Cardiac septum (tissue), 1 donor: ENCODE data around the gene NOL4L. TPM values are rescaled to one million over a fixed set of nuclear protein-coding genes. Genes with fewer than 3 reads are reported as not detected.

Source experiments
- DNase-seq: peaks from one replicate; pipeline ENCODE4 v3.0.0-alpha.2; 2020; ENCODE audit warnings: low spot score
- intact Hi-C: fragments of 100-400 bp; cut with DNase I; formaldehyde crosslinking; loops from one replicate; pipeline ENCODE4 v1.14.0; 2022
- long read RNA-seq: library from polyadenylated mRNA; unstranded; transcript quantifications from one replicate; pipeline ENCODE4 v2.0.0, GENCODE V29; 2021
- total RNA-seq: library from RNA; stranded (reverse); fragmentation: NEBNext Ultra II Directional; extraction: Animal tissue kit (Norgen Biotek cat#: 25700); gene quantifications from one replicate; pipeline ENCODE4 v1.2.1, GENCODE V29; 2021
- donor health status: DM: no; HTN: no; CAD: no.

NOL4L gene, protein sequence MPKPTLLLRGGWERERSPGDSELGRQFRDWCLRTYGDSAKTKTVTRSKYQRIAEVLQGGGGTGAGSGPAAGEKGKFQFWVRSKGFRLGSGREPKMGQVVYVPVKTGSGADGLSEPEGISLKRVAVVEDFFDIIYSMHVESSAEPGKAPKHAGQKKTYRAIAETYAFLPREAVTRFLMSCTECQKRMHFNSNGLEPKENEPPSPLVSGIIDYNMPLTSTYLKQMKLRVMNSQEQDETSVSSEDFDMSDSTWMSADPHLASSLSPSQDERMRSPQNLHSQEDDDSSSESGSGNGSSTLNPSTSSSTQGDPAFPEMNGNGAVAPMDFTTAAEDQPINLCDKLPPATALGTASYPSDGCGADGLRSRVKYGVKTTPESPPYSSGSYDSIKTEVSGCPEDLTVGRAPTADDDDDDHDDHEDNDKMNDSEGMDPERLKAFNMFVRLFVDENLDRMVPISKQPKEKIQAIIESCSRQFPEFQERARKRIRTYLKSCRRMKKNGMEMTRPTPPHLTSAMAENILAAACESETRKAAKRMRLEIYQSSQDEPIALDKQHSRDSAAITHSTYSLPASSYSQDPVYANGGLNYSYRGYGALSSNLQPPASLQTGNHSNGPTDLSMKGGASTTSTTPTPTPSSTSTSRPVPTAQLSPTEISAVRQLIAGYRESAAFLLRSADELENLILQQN
- total RNA-seq: 10.4 TPM
- long read RNA-seq, full-length matches to known transcripts: 6 of 19 reads
- long read RNA-seq, partial matches to known transcripts: 2 of 19 reads
- long read RNA-seq, other reads (novel, unspliced or antisense): 11 of 19 reads

DNA sequence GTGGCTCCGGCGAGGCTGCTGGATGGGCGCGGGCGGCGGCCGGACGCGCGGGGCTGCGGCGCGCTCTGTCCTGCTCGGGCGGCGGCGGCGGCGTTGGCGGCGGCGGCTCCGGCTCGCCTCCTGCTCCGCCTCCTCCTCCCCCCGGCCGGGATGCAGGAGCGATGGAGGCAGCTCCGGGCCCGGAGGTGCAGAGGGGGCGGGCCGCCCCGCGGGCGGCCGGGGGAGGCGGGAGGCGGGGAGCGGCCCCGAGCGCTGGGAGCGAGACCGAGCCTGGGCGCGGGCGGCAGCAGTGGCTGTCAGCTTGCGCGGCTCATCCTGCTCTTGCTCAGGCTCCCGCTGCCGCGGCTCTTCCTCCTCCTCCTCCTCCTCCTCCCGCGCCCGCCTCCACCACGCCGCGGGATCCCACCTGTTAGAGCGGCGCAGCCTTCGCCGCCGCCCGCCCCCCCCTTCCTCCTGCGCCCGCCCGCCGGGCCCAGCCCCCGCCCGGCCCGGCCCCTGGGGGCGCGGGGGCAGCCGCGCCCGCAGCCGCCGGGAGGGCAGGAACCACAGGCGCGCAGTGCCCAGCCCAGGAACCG lies at the start of gene NOL4L:
Gene NOL4L (minus strand): TSS at position 323 of the 575 bp plus-strand sequence. CDS start 443 bp downstream, outside the sequence.
- no peak for DNase-seq
- intact Hi-C loops: no loop called here

DNA sequence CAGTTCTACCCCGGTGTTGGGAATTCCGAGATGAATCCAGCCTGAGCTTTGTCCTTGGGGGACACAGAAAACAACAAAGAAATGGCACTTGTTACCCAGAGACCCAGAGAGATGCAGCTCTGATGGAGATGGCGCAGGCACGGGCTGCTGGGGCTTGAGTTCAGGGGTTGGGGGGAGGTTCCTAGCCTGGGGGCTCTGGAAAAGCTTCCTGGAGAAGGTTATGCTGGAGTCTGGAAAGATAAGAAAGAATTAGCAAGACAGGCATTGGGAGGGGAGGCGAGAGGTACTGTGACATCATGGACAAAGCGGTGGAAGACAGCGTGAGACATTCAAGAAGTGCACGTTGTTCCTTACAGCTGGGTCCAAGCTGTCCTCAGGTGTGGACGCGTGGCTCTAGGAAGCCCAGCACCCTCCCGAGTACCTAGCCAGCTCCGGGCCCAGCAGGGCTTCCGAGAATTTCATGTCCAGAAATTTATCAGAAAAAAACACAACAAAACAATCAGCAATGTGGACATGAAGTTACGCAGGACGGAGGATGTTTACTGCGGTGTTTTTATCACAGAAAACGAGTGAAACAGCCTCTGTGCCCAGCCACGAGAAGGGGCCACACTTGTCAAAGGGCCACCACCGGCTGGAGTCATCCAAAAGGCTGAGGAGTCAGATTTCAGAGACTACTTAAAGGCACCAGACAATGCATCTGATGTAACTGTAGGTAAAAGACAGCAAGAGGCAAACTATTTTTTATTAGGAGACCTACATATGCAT lies 49.1 kb upstream of the NOL4L start:
- DNase-seq: no peak
- intact Hi-C loops: no loop called here

DNA sequence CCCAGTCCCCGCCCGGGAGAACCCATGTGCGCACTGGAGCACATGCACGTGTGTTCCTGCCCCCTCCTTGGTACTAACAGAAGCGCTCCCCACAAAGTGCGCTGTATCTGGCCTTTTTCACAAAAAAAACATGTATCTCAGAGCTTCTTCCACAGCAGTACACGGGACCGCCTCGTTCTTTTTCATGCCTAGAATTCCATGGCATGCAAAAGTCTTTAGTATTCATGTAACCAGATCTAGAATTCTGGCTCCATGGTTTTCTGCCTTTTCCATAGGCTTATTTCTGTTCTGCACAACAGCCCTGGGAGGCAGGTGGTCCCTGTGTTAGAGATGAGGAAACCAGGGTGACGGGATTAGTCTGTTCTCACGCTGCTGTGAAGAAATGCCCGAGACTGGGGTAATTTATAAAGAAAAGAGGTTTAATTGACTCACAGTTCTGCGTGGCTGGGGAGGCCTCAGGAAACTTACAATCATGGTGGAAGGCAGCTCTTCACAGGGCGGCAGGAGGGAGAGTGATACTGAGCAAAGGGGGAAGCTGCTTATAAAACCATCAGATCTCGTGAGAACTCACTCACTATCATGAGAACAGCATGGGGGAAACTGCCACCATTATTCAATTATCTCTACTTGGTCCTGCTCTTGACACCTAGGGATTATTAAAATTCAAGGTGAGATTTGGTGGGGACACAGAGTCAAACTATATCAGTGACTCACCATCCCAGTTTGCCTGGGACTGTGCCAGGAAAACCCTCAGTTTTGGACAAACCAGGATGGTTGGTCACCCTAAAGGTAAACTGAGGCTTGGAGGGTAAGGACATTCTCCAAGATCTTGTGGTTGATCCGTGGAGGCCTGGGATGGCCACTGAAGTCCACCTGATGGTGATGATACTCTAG lies 47.6 kb upstream of the NOL4L start:
- no peak for DNase-seq
- intact Hi-C loops: no loop called here

DNA sequence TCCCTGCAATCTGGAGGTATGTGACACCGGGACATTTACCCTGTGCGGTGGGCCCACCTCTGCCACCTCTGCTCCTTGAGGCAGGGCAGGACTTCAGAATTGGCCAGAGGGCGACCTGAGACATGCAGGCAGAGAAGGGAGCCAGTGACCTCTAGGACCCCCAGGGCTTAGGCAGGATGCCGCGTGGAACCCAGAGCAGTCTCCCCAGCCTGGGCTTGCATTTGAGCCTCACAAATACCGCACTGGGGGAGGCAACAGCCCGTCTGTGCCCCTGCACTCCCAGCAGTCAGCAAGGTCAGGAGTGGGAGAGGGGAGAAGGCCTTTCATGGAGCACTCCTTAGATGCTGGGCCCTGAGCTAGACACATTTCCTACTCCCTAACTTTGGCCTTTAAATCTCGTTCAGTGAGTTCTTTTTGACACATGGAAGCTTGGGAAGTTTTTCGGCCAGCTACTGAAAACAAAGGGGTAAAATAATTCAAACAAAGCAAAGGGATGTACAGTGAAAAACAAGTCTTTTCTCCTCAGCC lies 46.9 kb upstream of the NOL4L start:
- intact Hi-C loops: no loop called here
- DNase-seq: no peak

DNA sequence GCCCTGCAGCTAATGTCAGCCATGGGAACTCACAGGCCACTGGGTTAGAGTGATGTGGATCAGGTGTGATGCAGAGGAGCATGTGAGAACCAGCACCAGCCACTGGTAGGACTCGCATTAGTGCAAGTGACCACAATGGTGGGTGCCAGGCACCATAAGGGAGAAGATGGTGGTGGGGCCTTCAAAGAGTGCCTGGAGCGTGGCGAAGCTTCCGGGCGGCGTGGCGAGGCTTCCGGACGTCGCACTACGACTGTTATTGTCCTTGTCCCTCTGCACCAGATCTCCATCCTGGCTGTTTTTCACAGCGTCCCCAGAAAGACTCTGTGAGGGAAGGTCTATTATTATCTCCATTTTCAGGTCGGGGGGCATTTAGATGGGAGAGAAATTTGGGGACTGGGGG lies 44.7 kb upstream of the NOL4L start:
- intact Hi-C loops: no loop called here
- DNase-seq: no peak

DNA sequence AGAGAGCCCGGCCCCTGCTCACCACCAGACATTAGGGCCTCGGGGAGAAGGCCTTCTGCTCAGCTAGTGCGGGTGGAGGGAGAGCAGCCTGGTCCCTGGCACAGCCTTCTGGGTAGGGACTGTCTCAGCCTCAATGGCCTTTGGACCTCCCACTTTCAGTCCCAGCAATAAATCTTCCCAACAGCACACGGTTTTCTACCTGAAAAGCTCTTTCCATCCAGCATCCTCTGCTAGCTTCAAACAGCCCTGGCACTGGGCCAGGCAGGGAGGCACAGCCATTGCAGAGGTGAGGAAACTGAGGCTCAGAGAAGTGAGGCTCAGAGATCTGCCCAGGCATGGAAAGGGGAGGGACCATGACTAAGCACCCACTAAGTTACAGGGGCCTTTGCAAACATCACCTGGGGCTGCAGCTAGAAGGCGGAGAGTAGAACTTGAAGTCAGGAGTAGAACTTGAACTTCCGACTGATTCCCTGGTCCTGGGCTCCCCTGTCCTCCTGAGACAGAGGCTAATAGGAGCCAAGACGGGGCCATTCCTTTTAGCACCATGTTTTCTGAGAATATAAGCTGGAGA lies 43.9 kb upstream of the NOL4L start:
- intact Hi-C loops: no loop called here
- no peak for DNase-seq

DNA sequence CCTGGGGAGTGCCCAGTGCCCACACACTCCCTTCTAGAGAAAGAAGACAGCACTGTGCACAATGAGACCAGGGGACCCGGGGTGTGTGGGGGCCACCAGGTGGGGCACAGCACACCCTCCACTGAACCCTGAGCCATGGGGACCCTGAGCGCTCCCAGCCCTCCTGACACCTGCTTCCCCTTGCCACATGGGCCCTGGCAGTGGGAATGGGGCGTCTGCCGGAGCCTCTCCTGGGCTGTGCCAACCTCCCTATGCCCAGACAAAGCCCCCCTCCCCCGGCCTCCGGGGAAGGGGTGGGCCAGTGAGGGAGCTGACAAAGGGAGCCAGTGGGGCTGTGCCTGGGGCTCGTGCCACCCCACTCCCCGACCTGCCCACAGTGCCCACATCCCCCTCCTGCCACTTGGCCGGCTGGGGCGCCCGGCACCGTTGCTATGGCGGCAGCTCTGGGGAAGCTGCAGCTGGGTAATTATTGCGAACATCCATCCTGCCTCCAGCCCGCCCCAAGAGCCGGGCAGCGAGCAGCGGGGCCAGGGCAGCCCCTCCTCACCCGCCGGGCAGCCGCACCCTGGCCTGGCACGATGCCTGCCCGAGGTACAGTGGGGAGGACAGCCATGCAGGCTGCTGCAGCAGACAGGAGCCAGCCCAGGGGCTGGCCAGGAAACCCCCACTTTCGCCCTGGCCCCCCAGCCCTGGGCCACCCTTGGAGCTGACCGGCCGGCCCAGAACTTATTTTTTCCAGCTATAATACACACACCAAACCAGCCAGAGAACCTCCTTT lies 41.9 kb upstream of the NOL4L start:
- intact Hi-C loops: no loop called here
- DNase-seq: no peak

DNA sequence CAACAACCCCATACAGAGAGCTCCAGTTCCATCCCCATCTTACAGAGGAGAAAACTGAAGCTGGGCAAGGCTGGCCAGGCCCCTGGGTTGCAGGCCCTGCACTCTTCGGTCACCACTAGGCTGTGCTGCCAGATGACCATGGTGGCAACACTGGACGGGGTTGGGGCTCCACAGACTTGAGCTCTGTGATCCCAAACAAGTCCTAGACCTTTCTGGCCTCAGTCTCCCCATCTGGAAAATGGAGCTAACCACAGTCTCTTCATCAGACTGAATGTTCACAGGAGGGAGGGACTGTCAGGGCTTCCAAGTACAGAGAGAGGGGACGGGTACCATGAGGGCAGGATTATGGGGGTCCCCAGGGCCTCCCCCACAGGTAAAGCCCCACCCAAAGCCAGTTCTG lies 41.3 kb upstream of the NOL4L start:
- no peak for DNase-seq
- intact Hi-C loops: no loop called here

DNA sequence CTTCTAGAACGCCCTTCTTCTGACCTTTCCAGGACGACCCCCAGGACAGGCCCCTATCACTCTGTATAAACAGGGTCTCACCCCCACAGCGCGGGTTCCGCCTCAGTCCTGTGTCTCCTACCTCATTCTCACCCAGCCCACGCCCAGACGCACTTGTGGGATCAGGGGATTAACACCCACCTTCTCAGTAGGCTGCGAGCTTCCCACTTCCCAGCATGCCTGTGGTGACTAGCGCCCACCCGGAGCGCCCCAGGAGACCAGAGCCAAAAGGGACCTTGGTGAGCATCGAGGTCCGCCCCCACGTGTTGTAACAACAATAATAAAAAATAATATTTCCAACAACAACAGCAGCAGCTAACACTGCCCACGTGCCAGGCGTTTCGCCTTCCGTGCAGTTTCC lies 40.9 kb upstream of the NOL4L start:
- intact Hi-C loops: no loop called here
- no peak for DNase-seq

DNA sequence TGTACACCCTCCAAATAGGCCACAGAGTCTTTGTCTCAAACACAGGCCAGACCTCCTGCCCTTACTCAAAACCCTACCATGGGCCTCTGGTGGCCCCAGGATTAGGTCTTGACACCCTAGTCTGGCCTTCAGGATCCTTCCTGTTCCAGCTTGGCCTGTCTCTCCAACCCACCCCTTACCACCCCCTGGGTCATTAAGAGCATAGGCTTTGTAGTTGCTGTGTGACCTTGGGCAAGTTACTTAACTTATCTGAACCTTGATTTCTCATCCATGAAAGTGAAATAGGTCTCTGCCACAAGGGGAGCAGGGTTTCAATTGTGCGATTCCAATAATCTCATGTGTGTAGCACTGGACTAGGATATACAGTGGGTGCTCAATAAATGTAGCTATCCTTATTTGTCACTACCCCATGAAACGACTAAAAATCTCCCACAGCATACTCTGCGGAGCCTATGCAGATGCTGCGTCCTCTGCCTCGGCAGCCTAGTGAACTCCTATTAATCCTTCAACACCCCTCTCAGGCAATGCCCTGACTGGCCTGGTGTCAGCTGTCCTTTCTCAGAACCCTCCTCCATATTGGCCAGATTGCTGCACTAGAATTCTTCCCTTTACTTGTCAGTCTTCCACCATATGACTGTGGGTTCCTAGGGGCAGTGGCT lies 39.7 kb upstream of the NOL4L start:
- intact Hi-C loops: no loop called here
- DNase-seq: no peak

DNA sequence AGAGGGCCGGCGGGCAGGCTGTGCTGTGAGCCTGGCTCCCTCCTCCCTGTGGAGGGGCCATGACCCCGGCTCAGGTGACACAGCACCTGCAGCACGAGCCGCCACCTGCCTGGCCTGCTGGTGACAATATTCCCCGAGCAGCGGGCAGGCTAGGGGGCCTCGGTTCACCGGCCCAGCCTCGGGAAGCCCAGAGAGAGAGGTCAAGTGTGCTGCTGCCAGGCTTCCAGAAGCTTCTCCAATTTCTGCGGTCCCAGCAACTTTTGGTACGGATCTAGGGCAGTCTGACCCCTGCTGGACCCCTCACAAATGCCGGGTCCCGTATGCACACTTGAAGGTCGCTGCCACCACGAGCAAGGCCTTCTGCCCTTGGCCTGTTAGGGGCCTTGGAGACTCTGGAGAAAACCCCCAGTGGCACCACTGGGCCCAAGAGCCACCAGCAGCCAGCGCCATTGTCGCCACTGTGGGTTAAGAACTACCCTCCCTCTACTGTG lies 38.6 kb upstream of the NOL4L start:
- no peak for DNase-seq
- intact Hi-C loops: no loop called here

DNA sequence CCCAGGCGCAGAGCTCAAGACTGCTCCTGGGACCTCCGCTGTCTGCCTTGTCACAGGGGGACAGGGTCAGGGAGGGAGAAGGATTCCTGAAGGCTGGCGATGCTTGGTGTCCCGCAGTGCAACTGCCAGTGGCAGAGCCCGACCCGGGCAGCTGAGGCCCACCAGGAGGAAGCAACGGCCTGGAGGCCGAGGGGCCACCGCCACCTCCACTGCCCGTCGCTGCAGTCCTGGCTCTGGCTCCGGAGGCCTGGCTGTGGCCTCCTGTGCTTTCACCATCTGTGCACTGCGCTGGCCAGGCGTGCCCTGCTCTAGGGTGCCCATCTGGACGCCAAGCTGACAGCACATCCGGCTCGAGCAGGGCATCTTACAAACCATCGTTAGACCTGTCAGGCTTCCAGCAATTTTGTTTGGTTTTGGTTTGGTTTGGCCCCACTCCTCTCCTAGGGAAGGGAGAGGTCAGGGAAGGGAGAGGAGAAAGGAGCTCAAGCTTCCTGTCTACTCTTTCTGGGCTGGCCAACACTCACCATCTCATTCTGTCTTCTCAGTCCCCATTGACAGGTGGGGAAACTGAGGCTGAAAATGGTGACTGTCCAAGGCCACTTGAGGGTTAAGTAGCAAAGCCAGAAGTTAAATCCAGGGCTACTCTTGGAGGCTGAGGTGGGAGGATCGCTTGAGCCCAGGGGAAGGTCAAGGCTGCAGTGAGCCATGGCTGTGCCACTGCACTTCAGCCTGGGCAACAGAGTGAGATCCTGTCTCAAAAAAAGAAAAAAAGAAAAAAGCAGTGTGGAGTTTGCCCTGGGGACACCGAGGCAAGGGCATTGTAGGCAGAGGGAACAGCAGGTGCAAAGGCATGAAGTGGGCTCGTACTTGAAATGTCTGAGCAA lies 37.7 kb upstream of the NOL4L start:
- intact Hi-C loops: no loop called here
- DNase-seq: no peak

DNA sequence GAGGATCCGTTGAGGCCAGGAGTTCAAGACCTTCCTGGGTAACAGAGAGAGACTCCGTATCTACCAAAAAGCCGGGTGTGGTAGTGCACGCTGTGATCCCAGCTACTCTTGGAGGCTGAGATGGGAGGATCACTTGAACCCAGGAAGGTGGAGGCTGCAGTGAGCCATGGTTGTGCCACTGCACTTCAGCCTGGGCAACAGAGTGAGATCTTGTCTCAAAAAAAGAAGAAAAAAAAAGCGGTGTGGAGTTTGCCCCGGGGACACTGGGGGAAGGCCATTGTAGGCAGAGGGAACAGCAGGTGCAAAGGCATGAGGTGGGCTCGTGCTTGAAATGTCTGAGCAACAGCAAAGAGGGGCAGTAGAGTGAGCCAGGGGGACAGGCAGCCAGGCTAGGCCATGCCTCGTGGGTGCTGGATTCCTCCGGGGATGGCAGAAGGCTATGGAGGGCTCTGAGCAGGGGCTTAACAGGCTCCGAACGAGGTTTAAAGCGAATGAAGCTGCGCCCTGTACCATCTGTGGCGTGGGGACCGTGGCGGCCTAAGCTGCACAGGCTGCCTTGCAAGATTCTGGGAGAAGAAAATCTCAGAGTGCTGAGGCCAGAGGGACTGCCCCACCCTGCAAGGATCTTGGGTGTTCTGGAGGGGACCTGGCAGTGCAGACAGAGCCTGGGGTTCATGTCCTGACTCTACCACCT lies 36.9 kb upstream of the NOL4L start:
- intact Hi-C loops: no loop called here
- DNase-seq: no peak

DNA sequence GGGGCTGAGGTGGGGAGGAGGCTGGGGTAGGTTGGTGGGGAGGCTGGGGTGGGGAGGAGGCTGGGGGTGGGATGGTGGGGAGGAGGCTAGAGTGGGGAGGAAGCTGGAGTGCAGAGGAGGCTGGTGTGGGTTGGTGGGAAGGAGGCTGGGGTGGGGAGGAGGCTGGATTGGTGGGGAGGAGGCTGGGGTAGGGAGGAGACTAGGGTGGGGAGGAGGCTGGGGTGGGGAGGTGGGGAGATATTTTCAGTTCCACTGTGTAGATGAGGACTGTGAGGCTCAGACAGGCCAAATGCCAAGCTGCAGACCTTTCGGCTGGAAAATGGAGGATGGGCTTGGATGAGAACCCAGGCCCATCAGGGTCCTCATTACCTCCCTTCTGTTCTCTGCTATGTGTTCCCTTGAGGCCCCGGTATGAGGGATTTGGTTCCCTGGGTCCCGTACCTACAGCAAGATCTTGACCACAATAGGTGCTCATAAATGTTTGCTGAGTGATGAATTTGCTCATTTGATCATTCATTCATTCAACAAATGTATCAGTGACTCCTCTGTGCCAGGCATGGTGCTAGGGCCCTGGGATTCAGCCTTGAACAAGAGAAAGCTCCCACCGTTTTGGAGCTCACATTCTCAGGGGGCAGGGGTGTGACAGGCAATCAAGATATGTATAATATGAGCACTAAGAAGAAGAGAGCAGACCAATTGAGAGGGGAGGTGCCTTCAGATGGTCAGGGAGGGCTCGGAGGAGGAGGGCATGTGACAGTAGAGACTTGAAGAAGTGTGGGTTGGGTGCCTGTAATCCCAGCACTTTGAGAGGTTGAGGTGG lies 36.1 kb upstream of the NOL4L start:
- intact Hi-C loops: no loop called here
- DNase-seq: no peak

DNA sequence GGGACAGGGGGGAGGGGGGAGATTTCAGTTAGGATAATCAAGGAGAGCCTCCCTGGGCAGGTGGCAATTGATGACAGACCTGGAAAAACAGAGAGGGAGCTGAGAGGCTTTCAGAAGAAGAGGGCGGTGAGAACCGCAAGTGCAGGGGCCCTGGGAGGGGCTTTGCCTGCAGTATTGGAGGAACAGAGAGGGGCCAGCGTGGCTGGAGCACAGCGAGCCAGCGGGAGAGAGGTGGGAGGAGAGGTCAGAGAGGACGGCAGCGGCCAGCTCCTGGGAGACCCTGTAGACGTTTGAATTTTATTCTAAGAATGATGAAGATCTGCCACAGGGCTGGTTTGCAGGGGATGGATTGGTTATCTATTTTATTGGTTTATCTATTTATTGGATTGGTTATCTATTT lies 34.5 kb upstream of the NOL4L start:
- no peak for DNase-seq
- intact Hi-C loops: no loop called here
